Stomach smooth muscle (tissue), 2 donors: ENCODE results near the gene PIP5KL1.

Experiments used
- H3K27ac ChIP-seq: one replicate; pipeline ENCODE4 v1.7.0; 2013; ENCODE audit warnings: mild to moderate bottlenecking, low read length, inconsistent platforms
- H3K27me3 ChIP-seq, 2 donors: one replicate each; pipeline ENCODE4 v1.7.0; 2013; ENCODE audit warnings: low read length in 2 of 2; ENCODE audit not compliant: insufficient read depth in 2 of 2, control insufficient read depth in 1 of 2
- H3K36me3 ChIP-seq, 2 donors: one replicate each; pipeline ENCODE4 v1.7.0; 2013; ENCODE audit warnings: low read length in 2 of 2; ENCODE audit not compliant: control insufficient read depth in 2 of 2, insufficient read depth in 2 of 2
- H3K4me1 ChIP-seq: one replicate; pipeline ENCODE4 v1.7.0; 2013; ENCODE audit warnings: low read length; ENCODE audit not compliant: control insufficient read depth, insufficient read depth
- H3K4me3 ChIP-seq, 2 donors: one replicate each; pipeline ENCODE4 v1.7.0; 2013; ENCODE audit warnings: low read length in 2 of 2
- H3K9ac ChIP-seq, 2 donors: one replicate each; pipeline ENCODE4 v1.7.0; 2013; ENCODE audit warnings: low read length in 2 of 2, mild to moderate bottlenecking in 1 of 2
- H3K9me3 ChIP-seq, 2 donors: one replicate each; pipeline ENCODE4 v1.7.0; 2013; ENCODE audit warnings: low read length in 2 of 2; ENCODE audit not compliant: control insufficient read depth in 2 of 2
- donor health status: healthy.
- donor health status: Pancreatic carcinoma.

The PIP5KL1 gene

DNA sequence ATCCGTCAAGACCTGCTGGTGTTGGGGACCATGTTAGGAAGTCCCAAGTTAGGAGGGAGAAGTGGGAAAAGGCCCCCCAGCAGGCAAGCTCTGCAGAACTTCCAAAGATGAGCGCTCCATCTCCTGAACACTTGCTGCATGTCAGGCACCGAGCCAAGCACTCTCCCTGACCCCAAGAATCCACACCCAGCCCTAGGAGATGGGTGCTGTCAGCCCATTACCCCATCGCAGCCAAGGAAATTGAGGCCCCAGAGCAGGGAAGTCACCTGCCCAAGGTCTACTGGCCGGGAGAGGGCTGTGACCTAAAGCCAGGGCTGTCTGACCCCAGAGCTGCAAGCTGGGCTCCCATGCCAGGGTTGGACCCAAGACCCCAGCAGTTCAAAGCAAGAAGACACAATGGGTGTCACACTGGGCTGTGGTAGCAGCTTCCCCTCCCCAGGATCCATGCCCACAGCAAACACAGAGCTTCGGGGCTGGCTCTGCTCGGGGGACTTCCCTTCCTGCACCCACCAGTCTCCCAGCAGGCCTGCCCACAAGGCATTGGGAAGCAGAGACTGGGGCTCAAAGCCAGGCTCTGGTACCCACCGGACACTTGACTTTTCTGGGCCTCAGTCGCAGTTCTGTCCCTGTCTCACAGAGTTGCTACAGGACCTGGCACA is 36.7 kb upstream of the PIP5KL1 start:
- Histone ChIP-seq H3K4me3 (peak overlapping the region in 1 of 2 donors; percentile 40), H3K9me3 (no peaks in the 10 kb centered on the region), H3K36me3 (no peaks in the 10 kb centered on the region), H3K4me1 (peaks cover 97% of the 10 kb centered on the region), H3K27me3 (no peaks in the 10 kb centered on the region), H3K27ac (peak overlapping the region; percentile 96), H3K9ac (peak overlapping the region; percentile 36 to 85)

DNA sequence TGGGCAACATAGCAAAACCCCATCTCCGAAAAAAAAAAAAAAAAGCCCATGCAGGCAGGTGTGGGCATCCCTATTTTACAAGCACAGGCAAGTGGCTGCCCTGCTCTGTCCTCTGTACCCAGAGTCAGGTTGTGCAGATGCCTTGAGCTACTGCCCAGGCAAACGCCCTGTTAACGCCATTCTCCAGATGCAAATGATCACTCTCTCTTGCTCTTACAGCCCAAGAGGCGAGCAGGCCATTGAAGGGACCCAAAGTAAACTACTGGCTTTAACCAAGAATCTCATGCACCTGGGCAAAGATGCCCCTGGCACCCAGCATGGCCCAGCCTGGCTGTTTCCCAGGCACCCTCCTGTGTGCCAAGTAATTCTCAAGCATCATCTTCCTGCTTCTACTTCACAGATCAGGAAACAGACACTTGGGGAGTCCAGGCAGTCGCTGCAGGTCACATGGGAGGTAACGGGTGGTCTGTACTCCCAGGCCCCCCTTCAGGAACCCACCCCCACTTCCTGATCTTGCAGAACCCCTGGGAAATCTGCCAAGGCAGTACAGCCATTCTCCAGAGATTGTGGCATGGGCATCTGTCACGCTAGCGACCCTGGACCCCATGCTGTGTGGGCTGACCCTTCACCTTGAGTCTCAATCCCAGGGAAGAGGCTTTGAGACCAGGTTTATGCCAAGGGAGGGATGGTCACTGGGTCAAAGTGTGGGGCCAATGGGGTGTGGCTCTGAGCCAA is 36.0 kb upstream of the PIP5KL1 start:
- H3K9ac ChIP-seq: peak overlapping the region; percentile 36 to 85
- H3K27me3 ChIP-seq: no peaks in the 10 kb centered on the region
- peak overlapping the region in 1 of 2 donors; percentile 40 for H3K4me3 ChIP-seq
- H3K4me1 ChIP-seq: peaks cover 96% of the 10 kb centered on the region
- H3K9me3 ChIP-seq: no peaks in the 10 kb centered on the region
- H3K27ac ChIP-seq: peak overlapping the region; percentile 96
- no peaks in the 10 kb centered on the region for H3K36me3 ChIP-seq

DNA sequence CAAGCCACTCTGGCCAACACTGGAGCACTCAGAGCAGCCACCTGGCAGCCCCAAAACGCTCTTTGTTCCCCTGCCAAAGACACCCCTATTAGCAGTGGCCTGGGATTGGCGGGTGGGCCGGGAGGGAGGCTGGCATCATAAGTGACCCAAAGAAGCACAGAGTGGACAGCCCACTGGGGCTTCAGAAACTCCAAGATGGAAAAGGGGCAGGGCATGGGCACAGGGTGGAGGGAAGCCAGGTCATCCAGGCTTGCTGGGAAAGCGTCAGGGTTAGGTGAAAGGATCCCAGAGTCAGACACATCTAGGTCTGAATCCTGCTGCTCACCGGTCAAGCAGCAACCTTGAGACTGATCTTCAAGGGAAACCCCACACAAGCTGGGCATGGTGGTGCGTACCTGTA is 35.4 kb upstream of the PIP5KL1 start:
- peak overlapping the region; percentile 15 to 62 for H3K4me3 ChIP-seq
- no peaks in the 10 kb centered on the region for H3K9me3 ChIP-seq
- peaks cover 96% of the 10 kb centered on the region for H3K4me1 ChIP-seq
- no peaks in the 10 kb centered on the region for H3K36me3 ChIP-seq
- H3K27me3 ChIP-seq: no peaks in the 10 kb centered on the region
- peak overlapping the region; percentile 73 to 85 for H3K9ac ChIP-seq
- H3K27ac ChIP-seq: peak overlapping the region; percentile 96

GRCh38 chr9:127963359-127964064 is 32.9 kb upstream of the PIP5KL1 start:
- H3K9me3 ChIP-seq: no peaks in the 10 kb centered on the region
- peak overlapping the region; percentile 31 to 49 for H3K4me3 ChIP-seq
- H3K27ac ChIP-seq: peak overlapping the region; percentile 96
- H3K9ac ChIP-seq: peak overlapping the region; percentile 42 to 71
- H3K4me1 ChIP-seq: peaks cover 81% of the 10 kb centered on the region
- H3K27me3 ChIP-seq: no peaks in the 10 kb centered on the region
- H3K36me3 ChIP-seq: no peaks in the 10 kb centered on the region

DNA sequence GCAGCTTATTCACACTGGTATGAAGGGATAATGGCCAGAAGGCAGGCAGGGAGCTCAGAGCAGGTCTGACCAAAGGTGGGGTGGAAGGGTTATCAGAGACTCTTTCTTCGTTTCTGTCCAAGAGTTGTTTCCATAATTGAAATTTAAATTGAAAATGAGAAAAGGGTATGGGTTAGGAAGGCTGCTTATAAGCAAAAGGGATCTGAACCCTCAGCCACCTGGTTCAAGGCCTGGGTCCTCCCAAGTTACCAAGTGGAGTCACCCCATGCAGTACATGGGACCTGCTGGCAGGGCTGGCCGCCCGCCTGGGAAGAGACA is 32.4 kb upstream of the PIP5KL1 start:
- peak overlapping the region; percentile 13 to 71 for H3K9ac ChIP-seq
- H3K4me3 ChIP-seq: peak overlapping the region in 1 of 2 donors; percentile 31
- H3K36me3 ChIP-seq: no peaks in the 10 kb centered on the region
- peak overlapping the region; percentile 96 for H3K27ac ChIP-seq
- no peaks in the 10 kb centered on the region for H3K9me3 ChIP-seq
- H3K4me1 ChIP-seq: peaks cover 76% of the 10 kb centered on the region
- no peaks in the 10 kb centered on the region for H3K27me3 ChIP-seq

- H3K9me3 ChIP-seq: no peaks in the 10 kb centered on the region
- H3K4me3 ChIP-seq: no peak overlapping the region
- H3K9ac ChIP-seq: peak overlapping the region in 1 of 2 donors; percentile 71
- H3K27me3 ChIP-seq: no peaks in the 10 kb centered on the region
- H3K4me1 ChIP-seq: peaks cover 70% of the 10 kb centered on the region
- H3K27ac ChIP-seq: peak overlapping the region; percentile 96
- no peaks in the 10 kb centered on the region for H3K36me3 ChIP-seq
Measured at GRCh38 chr9:127962278-127962677, 31.7 kb upstream of the PIP5KL1 start.

GRCh38 chr9:127961613-127962155 is 31.1 kb upstream of the PIP5KL1 start:
- H3K9me3 ChIP-seq: no peaks in the 10 kb centered on the region
- no peaks in the 10 kb centered on the region for H3K27me3 ChIP-seq
- H3K27ac ChIP-seq: peak overlapping the region; percentile 6
- no peaks in the 10 kb centered on the region for H3K36me3 ChIP-seq
- no peak overlapping the region for H3K4me3 ChIP-seq
- no peak overlapping the region for H3K9ac ChIP-seq
- H3K4me1 ChIP-seq: peaks cover 64% of the 10 kb centered on the region

GRCh38 chr9:127961155-127961490 is 30.5 kb upstream of the PIP5KL1 start:
- H3K36me3 ChIP-seq: no peaks in the 10 kb centered on the region
- H3K4me3 ChIP-seq: no peak overlapping the region
- H3K4me1 ChIP-seq: peaks cover 58% of the 10 kb centered on the region
- no peaks in the 10 kb centered on the region for H3K27me3 ChIP-seq
- no peak overlapping the region for H3K9ac ChIP-seq
- H3K9me3 ChIP-seq: no peaks in the 10 kb centered on the region
- peak overlapping the region; percentile 58 for H3K27ac ChIP-seq

DNA sequence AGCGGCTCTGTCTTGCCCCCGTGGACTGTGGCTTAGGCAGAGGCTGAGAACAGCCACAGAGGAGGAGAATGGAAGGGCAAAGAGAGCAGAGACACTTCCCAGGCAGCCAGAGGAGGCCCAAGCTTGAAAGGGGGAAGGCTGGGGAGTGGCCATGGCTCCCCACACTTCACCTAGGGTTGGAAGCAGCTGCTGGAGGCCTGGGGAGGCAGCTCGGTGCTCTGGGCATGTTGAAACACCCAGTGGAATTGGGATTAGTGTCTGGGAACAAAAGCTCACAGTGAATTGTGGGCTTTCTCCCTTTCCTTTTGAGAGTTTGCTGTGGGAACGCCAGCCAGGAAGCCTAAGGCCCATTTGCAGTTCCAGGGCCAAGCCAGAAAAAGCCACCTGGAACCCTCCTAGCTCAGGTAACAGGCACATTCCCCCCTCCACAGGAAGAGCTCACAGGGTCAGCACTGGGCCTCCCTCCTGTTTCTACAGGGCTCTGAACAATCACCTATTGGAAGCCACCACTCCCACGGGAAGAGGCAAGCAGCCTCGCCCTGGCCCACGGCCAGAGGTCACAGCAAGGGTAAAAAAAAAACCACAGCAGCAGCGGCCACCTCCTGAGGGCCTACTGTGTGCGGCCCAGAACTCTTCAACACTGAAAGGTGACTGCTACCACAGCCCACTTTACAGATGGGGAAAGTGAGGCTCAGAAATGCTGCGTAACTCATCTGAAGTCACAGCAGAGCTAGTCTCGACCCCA is 30.0 kb upstream of the PIP5KL1 start:
- Histone ChIP-seq H3K27ac (peak overlapping the region; percentile 58), H3K36me3 (no peaks in the 10 kb centered on the region), H3K27me3 (no peaks in the 10 kb centered on the region), H3K9ac (peak overlapping the region; percentile 46 to 47), H3K4me1 (peaks cover 56% of the 10 kb centered on the region), H3K9me3 (no peaks in the 10 kb centered on the region), H3K4me3 (no peak overlapping the region)

DNA sequence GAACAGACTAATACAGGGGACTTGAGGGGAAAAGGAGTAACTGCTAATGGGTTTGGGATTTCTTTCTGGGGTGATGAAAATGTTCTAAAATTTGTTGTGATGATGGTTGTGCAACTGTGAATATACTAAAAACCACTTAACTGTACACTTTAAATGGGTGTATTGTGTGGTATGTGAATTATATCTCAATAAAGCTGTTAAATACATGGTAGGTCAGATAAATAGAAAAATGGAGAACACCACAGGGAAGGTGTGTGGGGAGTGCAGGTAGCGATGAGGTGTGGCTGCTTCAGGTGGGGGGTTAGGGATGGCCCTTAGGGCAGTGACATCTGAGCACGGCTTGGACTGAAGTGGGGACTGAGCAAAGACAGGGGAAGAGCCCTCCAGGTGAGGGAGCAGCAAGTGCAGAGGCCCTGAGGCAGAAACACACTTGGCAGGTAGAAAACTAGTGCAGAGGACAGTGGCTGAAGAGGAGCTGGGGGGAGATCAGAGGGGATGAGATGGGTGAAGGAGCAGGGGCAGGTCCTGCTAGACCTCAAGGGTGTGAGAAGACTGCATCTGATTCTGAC is 29.3 kb upstream of the PIP5KL1 start:
- no peaks in the 10 kb centered on the region for H3K27me3 ChIP-seq
- H3K9ac ChIP-seq: peak overlapping the region; percentile 46 to 47
- no peak overlapping the region for H3K27ac ChIP-seq
- no peaks in the 10 kb centered on the region for H3K36me3 ChIP-seq
- no peak overlapping the region for H3K4me3 ChIP-seq
- H3K9me3 ChIP-seq: no peaks in the 10 kb centered on the region
- H3K4me1 ChIP-seq: peaks cover 57% of the 10 kb centered on the region
